Measurements from ENCODE around the gene ZBTB7C.
A peak's percentile ranks its signal among the peaks of the same experiment; 100 is the strongest.

Gene ZBTB7C

GRCh38 chr18:48045744-48046143 is 363.4 kb downstream of the ZBTB7C start:
- DNase-seq = no peak

- DNase-seq = no peak
Observed at GRCh38 chr18:48044944-48045343, 364.2 kb downstream of the ZBTB7C start.

GRCh38 chr18:48043166-48043565 is 366.0 kb downstream of the ZBTB7C start:
- no peak for DNase-seq

GRCh38 chr18:48042431-48042830 is 366.8 kb downstream of the ZBTB7C start:
- no peak for DNase-seq

- DNase-seq = no peak
Observed at GRCh38 chr18:48040457-48041110, 368.6 kb downstream of the ZBTB7C start.

- DNase-seq = no peak
Observed at GRCh38 chr18:48039769-48040215, 369.4 kb downstream of the ZBTB7C start.

- DNase-seq = no peak
Observed at GRCh38 chr18:48038636-48039035, 370.5 kb downstream of the ZBTB7C start.

- DNase-seq = no peak
Observed at GRCh38 chr18:48037481-48038271, 371.5 kb downstream of the ZBTB7C start.

GRCh38 chr18:48036641-48037421 is 372.4 kb downstream of the ZBTB7C start:
- DNase-seq = no peak

GRCh38 chr18:48036226-48036625 is 373.0 kb downstream of the ZBTB7C start:
- no peak for DNase-seq

- DNase-seq = no peak
Observed at GRCh38 chr18:48035556-48035860, 373.7 kb downstream of the ZBTB7C start.

- DNase-seq = no peak
Observed at GRCh38 chr18:48034651-48035555, 374.3 kb downstream of the ZBTB7C start.

GRCh38 chr18:48033790-48034650 is 375.2 kb downstream of the ZBTB7C start:
- no peak for DNase-seq

GRCh38 chr18:48032876-48033789 is 376.1 kb downstream of the ZBTB7C start:
- DNase-seq = no peak

GRCh38 chr18:48031641-48032040 is 377.5 kb downstream of the ZBTB7C start:
- DNase-seq = no peak

GRCh38 chr18:48030616-48031480 is 378.3 kb downstream of the ZBTB7C start:
- DNase-seq = peak; percentile 16

- no peak for DNase-seq
Observed at GRCh38 chr18:48029296-48029986, 379.7 kb downstream of the ZBTB7C start.

- DNase-seq = no peak
Observed at GRCh38 chr18:48028696-48029095, 380.5 kb downstream of the ZBTB7C start.

GRCh38 chr18:48028081-48028480 is 381.1 kb downstream of the ZBTB7C start:
- no peak for DNase-seq

All from activated CD4-positive, alpha-beta T cell treated with anti-CD3 and anti-CD28 coated beads, Interleukin-2, amount 50 U/mL, for 16 hours (primary cell).